ENCODE measurements around the gene LCTL. TPM values are rescaled to one million over a fixed set of nuclear protein-coding genes. Genes with fewer than 3 reads are reported as not detected.

LCTL gene
- total RNA-seq, 2 donors from 2014 or later = not detected

DNA sequence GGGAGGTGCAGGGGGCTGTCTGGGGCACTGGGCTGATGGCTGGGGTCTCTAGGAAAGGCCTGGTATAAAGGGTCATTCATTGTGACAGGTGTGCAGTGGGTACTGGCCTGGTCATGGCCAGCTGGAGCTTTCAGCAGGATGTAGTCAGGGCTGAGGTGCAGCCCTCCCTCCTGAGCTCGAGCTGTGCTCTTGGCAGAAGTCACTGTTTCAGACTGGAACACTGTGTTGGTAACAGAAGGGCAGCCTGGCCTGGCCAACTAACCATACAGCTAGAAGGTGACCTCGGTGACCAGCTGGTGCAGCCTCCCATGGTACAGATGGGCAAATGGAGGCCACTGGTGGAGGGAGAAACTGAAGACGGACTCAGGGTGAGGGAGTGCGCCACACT lies 34.4 kb upstream of the LCTL start:
- TF ChIP-seq, protein P1, sequence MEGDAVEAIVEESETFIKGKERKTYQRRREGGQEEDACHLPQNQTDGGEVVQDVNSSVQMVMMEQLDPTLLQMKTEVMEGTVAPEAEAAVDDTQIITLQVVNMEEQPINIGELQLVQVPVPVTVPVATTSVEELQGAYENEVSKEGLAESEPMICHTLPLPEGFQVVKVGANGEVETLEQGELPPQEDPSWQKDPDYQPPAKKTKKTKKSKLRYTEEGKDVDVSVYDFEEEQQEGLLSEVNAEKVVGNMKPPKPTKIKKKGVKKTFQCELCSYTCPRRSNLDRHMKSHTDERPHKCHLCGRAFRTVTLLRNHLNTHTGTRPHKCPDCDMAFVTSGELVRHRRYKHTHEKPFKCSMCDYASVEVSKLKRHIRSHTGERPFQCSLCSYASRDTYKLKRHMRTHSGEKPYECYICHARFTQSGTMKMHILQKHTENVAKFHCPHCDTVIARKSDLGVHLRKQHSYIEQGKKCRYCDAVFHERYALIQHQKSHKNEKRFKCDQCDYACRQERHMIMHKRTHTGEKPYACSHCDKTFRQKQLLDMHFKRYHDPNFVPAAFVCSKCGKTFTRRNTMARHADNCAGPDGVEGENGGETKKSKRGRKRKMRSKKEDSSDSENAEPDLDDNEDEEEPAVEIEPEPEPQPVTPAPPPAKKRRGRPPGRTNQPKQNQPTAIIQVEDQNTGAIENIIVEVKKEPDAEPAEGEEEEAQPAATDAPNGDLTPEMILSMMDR (IDR thresholded peaks at IDR 0.05) = no peak
- H3K27me3 ChIP-seq = no peaks in the 10 kb centered on the region
- peaks cover 0 to 3% of the 10 kb centered on the region in 2 donors for H3K4me1 ChIP-seq
- no peaks in the 10 kb centered on the region for H3K36me3 ChIP-seq
- no peaks in the 10 kb centered on the region for H3K9me3 ChIP-seq
- H3K27ac ChIP-seq = no peak overlapping the region
- no peak overlapping the region for H3K4me3 ChIP-seq
- no peak for DNase-seq (ENCODE audit: low spot score)

DNA sequence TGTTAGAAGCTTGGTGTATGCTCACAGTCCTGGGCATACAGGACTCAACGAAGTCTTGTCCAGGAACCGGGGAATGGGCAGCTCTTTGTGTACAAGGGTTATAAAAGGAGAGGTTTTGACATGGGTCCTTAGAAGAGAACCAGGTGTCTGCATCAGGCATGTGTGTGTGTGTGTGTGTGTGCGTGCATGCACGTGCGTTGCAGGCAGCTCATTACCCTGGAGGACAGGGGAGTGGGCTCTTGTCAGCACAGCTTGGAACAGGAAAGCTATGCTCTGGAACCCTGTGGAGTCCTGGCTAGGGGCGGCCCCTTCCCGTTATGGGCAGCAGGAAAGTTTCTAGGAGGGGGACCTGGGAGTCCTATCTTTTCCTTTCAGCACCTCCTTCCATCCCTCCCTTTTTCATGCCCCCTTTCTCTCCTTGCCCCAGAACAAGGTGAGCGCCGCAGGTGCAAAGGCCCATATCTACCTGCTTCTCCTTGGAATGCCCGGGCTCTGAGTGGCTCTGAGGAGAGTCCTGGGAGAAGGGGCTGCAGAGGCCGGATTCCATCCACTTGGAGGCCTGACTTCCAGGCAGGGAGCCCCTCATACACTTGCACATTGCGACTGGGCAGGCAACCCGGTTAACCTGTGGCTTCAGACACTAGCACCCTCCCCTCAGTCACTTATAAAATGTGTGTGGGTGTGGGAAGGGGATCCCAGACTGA lies 33.9 kb upstream of the LCTL start:
- H3K27me3 ChIP-seq = no peaks in the 10 kb centered on the region
- TF ChIP-seq, protein P1 (IDR thresholded peaks at IDR 0.05) = no peak

DNA sequence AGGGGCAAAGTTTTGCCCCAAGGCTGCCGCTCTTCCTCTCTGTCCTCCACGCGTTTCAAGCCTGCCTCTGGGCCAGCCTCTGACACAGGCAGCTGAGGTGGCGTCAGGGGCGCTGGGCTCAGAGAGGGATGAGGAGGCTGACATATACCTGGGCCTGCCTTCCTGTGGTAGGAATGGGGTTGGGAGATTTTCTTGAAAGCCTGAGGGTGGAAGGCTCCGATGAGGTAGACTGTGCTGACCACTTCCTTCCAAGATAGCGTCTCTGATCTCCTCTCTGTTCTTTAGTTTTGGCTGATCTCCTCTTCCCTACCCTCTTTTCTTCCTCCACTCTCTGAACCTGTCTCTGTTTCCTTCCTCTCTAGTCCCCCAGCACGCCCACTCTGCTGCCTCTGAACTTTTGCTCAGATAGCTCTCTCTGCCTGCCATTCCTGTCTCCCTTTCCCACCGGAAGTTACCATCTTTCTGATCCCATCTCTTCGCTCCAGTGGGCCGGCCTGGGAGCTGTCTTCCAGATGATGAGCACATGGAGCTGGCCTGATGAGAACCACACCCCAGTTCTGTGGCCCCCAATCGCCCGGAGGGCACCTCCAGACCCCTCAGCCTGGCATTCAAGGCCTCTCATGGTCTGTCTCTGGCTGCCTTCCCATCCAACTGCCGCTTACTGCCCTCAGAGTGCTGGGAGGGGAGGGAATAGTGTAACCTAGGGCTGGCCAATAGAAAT lies 32.5 kb upstream of the LCTL start:
- H3K4me3 ChIP-seq = no peak overlapping the region
- no peak for DNase-seq (ENCODE audit: low spot score)
- no peaks in the 10 kb centered on the region for H3K9me3 ChIP-seq
- H3K36me3 ChIP-seq = no peaks in the 10 kb centered on the region
- TF ChIP-seq, protein P1 (IDR thresholded peaks at IDR 0.05) = no peak
- H3K27ac ChIP-seq = no peak overlapping the region
- no peaks in the 10 kb centered on the region for H3K27me3 ChIP-seq
- H3K4me1 ChIP-seq = peaks cover 0 to under 1% of the 10 kb centered on the region in 2 donors

More for the DNA sequence above, 33.9 kb upstream of the LCTL start:
- H3K4me1 ChIP-seq = peaks cover 0 to 3% of the 10 kb centered on the region in 2 donors
- H3K4me3 ChIP-seq = no peak overlapping the region
- H3K36me3 ChIP-seq = no peaks in the 10 kb centered on the region
- no peak for DNase-seq (ENCODE audit: low spot score)
- H3K27ac ChIP-seq = no peak overlapping the region
- no peaks in the 10 kb centered on the region for H3K9me3 ChIP-seq

DNA sequence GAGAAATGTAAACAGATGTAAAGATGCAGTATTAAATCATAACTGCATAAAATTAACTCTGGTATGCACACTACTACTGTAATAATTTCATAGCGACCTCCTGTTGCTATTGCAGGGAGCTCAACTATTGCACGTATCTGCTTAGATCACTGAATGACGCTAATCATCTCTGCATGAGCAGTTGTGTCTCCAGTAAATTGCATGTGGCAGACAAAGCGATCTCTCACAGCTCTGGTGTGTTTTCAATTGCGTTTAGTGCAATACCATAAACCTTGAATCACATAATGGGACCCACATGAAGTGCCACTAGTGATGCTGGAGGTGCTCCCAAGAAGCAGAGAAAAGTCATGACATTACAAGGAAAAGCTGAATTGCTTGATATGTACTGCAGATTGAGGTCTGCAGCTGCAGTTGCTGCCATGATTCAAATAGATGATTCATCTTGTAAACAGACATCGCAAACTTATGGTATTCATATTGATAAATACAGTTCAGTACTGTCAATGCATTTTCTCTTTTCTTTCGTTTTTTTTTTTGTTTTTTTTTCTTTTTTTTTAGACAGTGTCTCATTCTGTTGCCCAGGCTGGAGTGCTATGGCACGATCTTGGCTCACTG lies 30.2 kb upstream of the LCTL start:
- DNase-seq (ENCODE audit: low spot score) = no peak
- Histone ChIP-seq H3K9me3 (no peaks in the 10 kb centered on the region), H3K27me3 (no peaks in the 10 kb centered on the region), H3K4me3 (no peak overlapping the region), H3K36me3 (no peaks in the 10 kb centered on the region), H3K27ac (no peak overlapping the region), H3K4me1 (no peaks in the 10 kb centered on the region)
- TF ChIP-seq, protein P1 (IDR thresholded peaks at IDR 0.05) = no peak

DNA sequence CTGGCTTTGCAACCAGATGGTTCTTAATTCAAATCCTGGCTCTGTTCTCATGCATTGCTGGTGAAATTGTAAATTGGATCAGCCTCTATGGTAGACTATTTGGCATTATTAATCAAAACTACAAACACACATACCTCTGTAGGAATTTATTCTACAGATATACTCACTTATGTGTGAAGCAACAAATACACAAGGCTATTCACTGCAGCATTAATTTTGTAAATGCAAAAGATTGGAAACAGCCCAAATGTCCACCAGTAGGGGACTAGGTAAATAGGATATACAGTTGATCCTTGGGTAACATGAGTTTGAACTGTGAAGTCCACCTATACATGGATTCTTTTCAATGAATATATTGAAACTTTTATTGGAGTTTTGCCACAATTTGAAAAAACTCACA lies 29.5 kb upstream of the LCTL start:
- TF ChIP-seq, protein P1 (IDR thresholded peaks at IDR 0.05) = no peak
- no peaks in the 10 kb centered on the region for H3K36me3 ChIP-seq
- no peak for DNase-seq (ENCODE audit: low spot score)
- H3K4me1 ChIP-seq = no peaks in the 10 kb centered on the region
- no peaks in the 10 kb centered on the region for H3K9me3 ChIP-seq
- no peaks in the 10 kb centered on the region for H3K27me3 ChIP-seq
- no peak overlapping the region for H3K27ac ChIP-seq
- no peak overlapping the region for H3K4me3 ChIP-seq

Data from right atrium auricular region (tissue), 2 donors.